ENCODE data around the gene DNM3.

Gene DNM3

DNA sequence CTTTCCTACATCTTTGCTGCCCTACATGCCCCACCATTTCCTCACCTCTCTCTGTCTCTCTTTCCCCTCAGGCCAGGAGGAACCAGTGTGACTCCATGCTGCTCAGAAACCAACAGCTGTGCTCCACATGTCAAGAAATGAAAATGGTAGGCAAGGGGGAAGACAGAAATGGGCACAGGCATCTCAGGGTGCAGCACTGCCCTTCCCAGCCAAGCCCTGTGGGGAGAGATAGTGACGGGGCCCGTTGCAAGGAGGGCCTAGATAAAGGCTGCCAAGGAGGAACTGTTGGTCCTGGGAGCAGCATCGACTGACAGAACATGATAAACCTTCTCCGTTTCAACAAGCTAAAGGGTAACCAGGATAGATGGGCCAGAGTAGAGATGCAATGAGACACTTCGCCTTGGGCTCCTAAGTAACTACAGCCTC lies 615.1 kb downstream of the DNM3 start:
- Histone ChIP-seq H3K9me3 (ENCODE audit: low read length) (no peaks in the 10 kb centered on the region), H3K9ac (ENCODE audit: low read length) (no peak overlapping the region), H3K27ac (ENCODE audit: low read depth, low read length) (no peak overlapping the region), H3K4me1 (ENCODE audit: insufficient read depth, low read length) (no peaks in the 10 kb centered on the region), H3K4me3 (ENCODE audit: low read depth in 1 of 2, low read length in 2 of 2) (no peak overlapping the region), H3K36me3 (ENCODE audit: insufficient read depth, low read length) (no peaks in the 10 kb centered on the region), H3K27me3 (ENCODE audit: control insufficient read depth in 1 of 2, insufficient read depth in 2 of 2, low read length in 2 of 2) (no peaks in the 10 kb centered on the region)

DNA sequence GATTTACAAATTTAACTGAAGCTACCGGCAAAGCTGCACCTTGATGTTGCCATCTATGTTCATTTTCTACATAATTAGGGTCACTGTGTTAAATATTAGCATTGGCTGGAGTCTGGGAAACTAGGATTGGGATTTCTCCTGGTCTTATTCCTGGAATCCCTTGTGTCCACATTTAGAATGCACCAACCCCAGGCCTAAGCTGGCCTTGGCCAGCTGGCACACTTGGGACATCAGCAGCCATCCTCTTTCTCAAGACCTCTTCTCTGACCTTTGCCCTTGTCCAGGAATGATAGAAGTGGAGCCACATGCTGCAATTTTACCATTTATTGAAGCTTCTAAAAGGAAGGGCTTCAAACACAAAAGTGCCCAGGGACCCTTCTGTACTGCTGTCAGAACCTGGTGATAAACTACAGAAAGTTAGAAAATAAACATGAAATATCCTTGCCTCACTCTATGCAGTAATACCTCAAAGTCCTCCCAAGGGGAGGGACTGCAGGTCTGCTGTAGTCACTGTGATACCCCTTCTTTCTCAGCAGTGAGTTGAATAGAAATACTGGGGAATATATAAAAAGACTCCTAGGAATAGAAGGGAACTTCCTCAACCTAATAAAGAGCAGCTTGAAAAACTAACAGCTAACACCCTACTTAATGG lies 616.3 kb downstream of the DNM3 start:
- no peak overlapping the region for H3K27ac ChIP-seq (ENCODE audit: low read depth, low read length)
- no peak overlapping the region for H3K4me3 ChIP-seq (ENCODE audit: low read depth in 1 of 2, low read length in 2 of 2)
- no peak overlapping the region for H3K9ac ChIP-seq (ENCODE audit: low read length)
- no peaks in the 10 kb centered on the region for H3K4me1 ChIP-seq (ENCODE audit: insufficient read depth, low read length)
- no peaks in the 10 kb centered on the region for H3K36me3 ChIP-seq (ENCODE audit: insufficient read depth, low read length)
- H3K9me3 ChIP-seq (ENCODE audit: low read length): no peaks in the 10 kb centered on the region
- H3K27me3 ChIP-seq (ENCODE audit: control insufficient read depth in 1 of 2, insufficient read depth in 2 of 2, low read length in 2 of 2): no peaks in the 10 kb centered on the region

DNA sequence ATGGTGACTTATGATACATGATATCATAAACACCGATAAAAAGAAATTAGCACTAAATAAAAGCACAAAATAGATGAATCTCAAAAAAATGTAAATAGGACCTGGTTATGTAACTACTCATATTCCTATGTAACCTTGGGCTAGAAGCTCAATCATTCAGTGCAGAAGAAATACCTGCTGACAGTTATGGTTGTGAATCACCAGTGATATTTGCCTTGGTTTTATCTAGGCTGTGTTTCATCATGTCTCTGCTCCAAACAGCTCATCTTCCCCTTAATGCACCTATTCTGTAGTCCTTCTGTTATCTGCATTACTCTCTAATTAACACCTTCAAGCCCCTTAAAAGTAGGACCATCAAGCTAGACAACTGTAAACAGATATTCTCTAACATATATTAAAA lies 618.9 kb downstream of the DNM3 start:
- Histone ChIP-seq H3K27me3 (ENCODE audit: control insufficient read depth in 1 of 2, insufficient read depth in 2 of 2, low read length in 2 of 2) (no peaks in the 10 kb centered on the region), H3K27ac (ENCODE audit: low read depth, low read length) (no peak overlapping the region), H3K4me3 (ENCODE audit: low read depth in 1 of 2, low read length in 2 of 2) (no peak overlapping the region), H3K9ac (ENCODE audit: low read length) (no peak overlapping the region), H3K36me3 (ENCODE audit: insufficient read depth, low read length) (no peaks in the 10 kb centered on the region), H3K9me3 (ENCODE audit: low read length) (no peaks in the 10 kb centered on the region), H3K4me1 (ENCODE audit: insufficient read depth, low read length) (no peaks in the 10 kb centered on the region)

DNA sequence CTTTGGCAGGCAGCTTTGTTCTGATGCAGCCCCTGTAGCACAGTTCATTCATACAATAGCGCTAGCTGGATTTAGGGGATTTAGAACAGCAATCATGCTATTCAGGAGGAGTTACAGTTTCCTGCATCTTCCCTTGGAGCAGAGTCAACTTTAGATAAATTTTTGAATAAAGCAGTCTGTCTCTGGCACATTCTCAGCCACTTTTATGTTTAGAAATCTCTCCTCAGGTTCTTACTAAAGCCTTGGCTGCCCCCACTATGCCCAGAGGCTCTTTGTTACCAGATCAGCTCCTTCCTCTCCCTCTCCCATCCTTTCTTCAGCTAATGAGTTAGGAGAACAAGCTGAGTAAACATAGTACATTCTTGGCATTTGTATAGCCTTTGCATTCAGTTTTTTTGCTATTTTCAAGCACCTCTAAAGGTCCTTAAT lies 619.6 kb downstream of the DNM3 start:
- Histone ChIP-seq H3K27me3 (ENCODE audit: control insufficient read depth in 1 of 2, insufficient read depth in 2 of 2, low read length in 2 of 2) (no peaks in the 10 kb centered on the region), H3K9me3 (ENCODE audit: low read length) (no peaks in the 10 kb centered on the region), H3K36me3 (ENCODE audit: insufficient read depth, low read length) (no peaks in the 10 kb centered on the region), H3K9ac (ENCODE audit: low read length) (no peak overlapping the region), H3K4me1 (ENCODE audit: insufficient read depth, low read length) (no peaks in the 10 kb centered on the region), H3K4me3 (ENCODE audit: low read depth in 1 of 2, low read length in 2 of 2) (no peak overlapping the region), H3K27ac (ENCODE audit: low read depth, low read length) (no peak overlapping the region)

All from muscle layer of colon (tissue), 2 donors.